Mesenchymal stem cell (in vitro differentiated cells and primary cell): ENCODE measurements around the gene DCTN1.

Experiments used
- DNase-seq: peaks from one replicate; pipeline ENCODE4 v3.0.0-alpha.2; 2013
- H2AFZ ChIP-seq: one replicate; pipeline ENCODE4 v1.6.1; 2013; ENCODE audit warnings: low read depth, mild to moderate bottlenecking, control low read depth, inconsistent platforms, low read length, moderate library complexity
- H2AK5ac ChIP-seq: 2 replicates; pipeline ENCODE4 v1.6.1; 2013; ENCODE audit warnings: low read length, moderate library complexity, mild to moderate bottlenecking, inconsistent platforms; ENCODE audit not compliant: severe bottlenecking
- H2BK120ac ChIP-seq: one replicate; pipeline ENCODE4 v1.6.1; 2013; ENCODE audit warnings: low read depth, mild to moderate bottlenecking, inconsistent platforms, low read length, moderate library complexity
- H2BK12ac ChIP-seq, 2 experiments: one replicate each; pipeline ENCODE4 v1.6.1; 2013; ENCODE audit warnings: inconsistent platforms in 2 of 2, low read length in 2 of 2, mild to moderate bottlenecking in 2 of 2, moderate library complexity in 2 of 2, control low read depth in 1 of 2
- H2BK15ac ChIP-seq: one replicate; pipeline ENCODE4 v1.6.1; 2013; ENCODE audit warnings: mild to moderate bottlenecking, low read depth, inconsistent platforms; ENCODE audit not compliant: poor library complexity, severe bottlenecking
- H2BK5ac ChIP-seq: 2 replicates; pipeline ENCODE4 v1.6.1; 2013; ENCODE audit warnings: low read depth, mild to moderate bottlenecking, low read length, control low read depth, inconsistent platforms; ENCODE audit not compliant: poor library complexity, severe bottlenecking
- H3K14ac ChIP-seq, 2 experiments: one replicate each; pipeline ENCODE4 v1.6.1; 2013; ENCODE audit warnings: inconsistent platforms in 2 of 2, low read length in 2 of 2, control low read depth in 1 of 2, mild to moderate bottlenecking in 1 of 2, moderate library complexity in 1 of 2
- H3K18ac ChIP-seq, 2 experiments: one replicate each; pipeline ENCODE4 v1.6.1; 2013; ENCODE audit warnings: inconsistent platforms in 2 of 2, low read length in 2 of 2, control low read depth in 1 of 2, low read depth in 1 of 2, mild to moderate bottlenecking in 1 of 2
- H3K23ac ChIP-seq, 2 experiments: one replicate each; pipeline ENCODE4 v1.6.1; 2013; ENCODE audit warnings: inconsistent platforms in 2 of 2, low read length in 2 of 2, mild to moderate bottlenecking in 2 of 2, moderate library complexity in 2 of 2, control low read depth in 1 of 2
- H3K27ac ChIP-seq: 2 replicates; pipeline ENCODE4 v1.5.1; 2013; ENCODE audit warnings: mild to moderate bottlenecking, moderate library complexity, low read length, control low read depth, inconsistent platforms; ENCODE audit not compliant: poor library complexity, severe bottlenecking
- H3K27me3 ChIP-seq, 2 experiments: 2 replicates each; pipeline versions ENCODE4 v1.6.1 to v1.7.0; 2013; ENCODE audit warnings: low read length in 2 of 2, mild to moderate bottlenecking in 2 of 2, moderate library complexity in 2 of 2, control low read depth in 1 of 2, inconsistent platforms in 1 of 2; ENCODE audit not compliant: control insufficient read depth in 1 of 2, insufficient read depth in 1 of 2
- H3K36me3 ChIP-seq, 2 experiments: 2 replicates each; pipeline versions ENCODE4 v1.6.1 to v1.7.0; 2013; ENCODE audit warnings: low read length in 2 of 2, control low read depth in 1 of 2, inconsistent platforms in 1 of 2, low read depth in 1 of 2, mild to moderate bottlenecking in 1 of 2; ENCODE audit not compliant: insufficient read depth in 2 of 2, control insufficient read depth in 1 of 2
- H3K4ac ChIP-seq, 2 experiments: one replicate each; pipeline ENCODE4 v1.6.1; 2013; ENCODE audit warnings: inconsistent platforms in 2 of 2, low read length in 2 of 2, mild to moderate bottlenecking in 2 of 2, moderate library complexity in 2 of 2, control low read depth in 1 of 2, low read depth in 1 of 2
- H3K4me1 ChIP-seq: 2 replicates; pipeline ENCODE4 v1.6.1; 2013; ENCODE audit warnings: low read depth, low read length, control low read depth; ENCODE audit not compliant: control insufficient read depth, insufficient read depth
- H3K4me2 ChIP-seq: 2 replicates; pipeline ENCODE4 v1.6.1; 2013; ENCODE audit warnings: low read length, mild to moderate bottlenecking, inconsistent platforms; ENCODE audit not compliant: poor library complexity, severe bottlenecking
- H3K4me3 ChIP-seq, 2 experiments: 2 replicates each; pipeline versions ENCODE4 v1.5.1 to v1.7.0; 2013; ENCODE audit warnings: low read length in 2 of 2, mild to moderate bottlenecking in 2 of 2, control low read depth in 1 of 2, low read depth in 1 of 2; ENCODE audit not compliant: insufficient read depth in 1 of 2
- H3K79me1 ChIP-seq: replicated peaks from 2 replicates; pipeline ENCODE4 v1.6.1; 2013; ENCODE audit warnings: mild to moderate bottlenecking, control low read depth, low read length, inconsistent platforms; ENCODE audit not compliant: poor library complexity, severe bottlenecking
- H3K9ac ChIP-seq: 2 replicates; pipeline ENCODE4 v1.7.0; 2013; ENCODE audit warnings: mild to moderate bottlenecking, low read length, moderate library complexity
- H3K9me3 ChIP-seq: 2 replicates; pipeline ENCODE4 v1.7.0; 2013; ENCODE audit warnings: mild to moderate bottlenecking, low read length; ENCODE audit not compliant: control insufficient read depth
- H4K8ac ChIP-seq: one replicate; pipeline ENCODE4 v1.6.1; 2013; ENCODE audit warnings: inconsistent platforms, mild to moderate bottlenecking, low read length, moderate library complexity
- H4K91ac ChIP-seq: one replicate; pipeline ENCODE4 v1.6.1; 2013; ENCODE audit warnings: mild to moderate bottlenecking, low read length, inconsistent platforms
- WGBS: methylation state at CpG from one replicate; pipeline ENCODE4 v1.1.7; 2013; ENCODE audit warnings: mixed read lengths; 5-methylcytosine and 5-hydroxymethylcytosine counted together

The DCTN1 gene

DNA sequence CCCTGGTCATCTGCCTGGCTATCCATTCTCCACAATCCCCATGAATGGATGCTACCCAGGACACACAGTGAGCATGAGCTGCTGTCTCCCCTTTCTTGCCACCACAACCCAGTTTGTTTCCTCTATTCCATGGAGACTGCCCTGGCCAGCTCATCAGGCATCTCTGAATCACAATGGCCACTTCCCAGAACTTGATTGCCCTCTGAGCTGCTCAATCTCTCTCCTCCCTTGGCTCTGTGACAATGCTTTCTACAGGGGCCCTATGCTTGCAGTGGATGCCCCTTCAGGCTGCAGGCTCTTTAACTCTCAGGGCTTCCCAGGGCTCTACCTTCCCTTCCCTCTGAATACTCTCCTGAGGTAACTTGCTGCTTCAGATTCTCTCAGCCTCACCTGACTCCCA, 22.5 kb downstream of the DCTN1 start:
- H3K4me3 ChIP-seq, result peak overlapping the region in 1 of 2 experiments; percentile 35
- peaks cover 1% of the 10 kb centered on the region for H3K79me1 ChIP-seq
- H2BK120ac ChIP-seq, result no peak overlapping the region
- H3K14ac ChIP-seq, result no peak overlapping the region
- no peak overlapping the region for H3K4me2 ChIP-seq
- no peaks in the 10 kb centered on the region for H3K9me3 ChIP-seq
- H3K4ac ChIP-seq, result no peak overlapping the region
- H2BK5ac ChIP-seq, result no peak overlapping the region
- H3K27me3 ChIP-seq, result no peaks in the 10 kb centered on the region
- H3K4me1 ChIP-seq, result peaks cover 5% of the 10 kb centered on the region
- no peak overlapping the region for H4K91ac ChIP-seq
- no peak overlapping the region for H4K8ac ChIP-seq
- no peak overlapping the region for H2BK12ac ChIP-seq
- H3K27ac ChIP-seq, result no peak overlapping the region
- DNase-seq, result no peak
- H3K36me3 ChIP-seq, result peaks cover 47 to 85% of the 10 kb centered on the region in 2 experiments
- peak overlapping the region; percentile 4 for H3K9ac ChIP-seq
- no peak overlapping the region for H3K18ac ChIP-seq
- H2BK15ac ChIP-seq, result no peak overlapping the region
- no peak overlapping the region for H2AK5ac ChIP-seq
- H2AFZ ChIP-seq, result no peak overlapping the region
- H3K23ac ChIP-seq, result no peak overlapping the region

DNA sequence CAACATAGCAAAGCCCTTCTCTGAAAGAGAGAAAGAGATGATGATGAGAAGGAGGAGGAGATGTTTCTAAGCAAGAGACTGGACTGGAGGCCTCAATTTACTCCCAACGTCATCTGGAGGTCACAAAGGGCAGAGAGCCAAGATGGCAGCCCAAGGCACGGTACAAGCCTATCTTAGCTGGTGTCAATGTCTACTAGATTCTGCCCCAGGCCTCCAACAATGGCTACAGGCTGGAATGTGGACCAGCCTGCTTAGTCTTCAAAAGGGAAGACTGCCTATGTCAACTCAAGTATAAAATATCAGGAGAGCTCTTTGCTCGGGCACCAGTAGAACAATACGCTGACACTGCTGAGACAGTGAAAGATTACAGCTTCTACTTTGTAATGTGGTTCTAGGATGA, 30.2 kb downstream of the DCTN1 start:
- 98% methylated on average over 4 of the region's 4 CpGs for WGBS
- H2AFZ ChIP-seq, result no peak overlapping the region
- no peak overlapping the region for H2BK12ac ChIP-seq

DNA sequence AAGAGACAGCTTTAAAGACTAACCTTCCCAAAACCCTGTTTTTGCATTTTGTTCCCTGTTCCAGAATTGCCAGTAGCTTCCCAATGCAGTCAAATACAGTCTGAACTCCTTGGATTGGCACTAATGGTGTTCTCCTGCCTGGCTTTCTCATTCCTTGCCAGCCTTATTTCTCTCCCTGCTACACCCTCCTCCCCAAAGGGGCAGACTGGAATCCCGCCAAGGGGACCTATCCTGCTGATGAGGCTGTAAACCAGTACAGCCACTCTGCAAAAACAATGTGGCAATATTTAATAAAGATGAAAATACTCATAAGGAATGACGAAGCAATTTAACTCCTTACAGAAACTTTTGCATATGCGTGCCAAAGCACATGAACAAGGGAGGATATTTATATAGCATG, 32.4 kb downstream of the DCTN1 start:
- Histone ChIP-seq H3K4me2 (no peak overlapping the region), H2BK12ac (no peak overlapping the region), H3K4me1 (no peaks in the 10 kb centered on the region), H3K14ac (no peak overlapping the region), H3K4me3 (no peak overlapping the region), H4K91ac (no peak overlapping the region), H2BK5ac (no peak overlapping the region), H2BK15ac (no peak overlapping the region), H4K8ac (no peak overlapping the region), H3K27ac (no peak overlapping the region), H2AK5ac (no peak overlapping the region), H3K36me3 (no peaks in the 10 kb centered on the region), H3K9me3 (no peaks in the 10 kb centered on the region), H3K18ac (no peak overlapping the region), H2AFZ (no peak overlapping the region), H3K9ac (no peak overlapping the region), H3K4ac (no peak overlapping the region), H3K23ac (no peak overlapping the region), H3K79me1 (no peaks in the 10 kb centered on the region), H2BK120ac (no peak overlapping the region), H3K27me3 (peaks cover 0 to 19% of the 10 kb centered on the region in 2 experiments)
- no peak for DNase-seq
- no CpG with 5 or more reads among the region's 3 CpGs for WGBS

More for the DNA sequence above, 30.2 kb downstream of the DCTN1 start:
- no peak overlapping the region for H2BK15ac ChIP-seq
- no peak for DNase-seq
- H3K4ac ChIP-seq, result no peak overlapping the region
- no peaks in the 10 kb centered on the region for H3K79me1 ChIP-seq
- H3K14ac ChIP-seq, result no peak overlapping the region
- no peak overlapping the region for H3K4me2 ChIP-seq
- H2BK120ac ChIP-seq, result no peak overlapping the region
- H3K9me3 ChIP-seq, result no peaks in the 10 kb centered on the region
- no peak overlapping the region for H3K9ac ChIP-seq
- no peak overlapping the region for H3K4me3 ChIP-seq
- no peak overlapping the region for H4K8ac ChIP-seq
- no peak overlapping the region for H4K91ac ChIP-seq
- peaks cover 0 to 15% of the 10 kb centered on the region in 2 experiments for H3K36me3 ChIP-seq
- no peak overlapping the region for H2AK5ac ChIP-seq
- no peak overlapping the region for H2BK5ac ChIP-seq
- no peak overlapping the region for H3K23ac ChIP-seq
- no peaks in the 10 kb centered on the region for H3K4me1 ChIP-seq
- H3K27me3 ChIP-seq, result peaks cover 0 to 3% of the 10 kb centered on the region in 2 experiments
- no peak overlapping the region for H3K27ac ChIP-seq
- H3K18ac ChIP-seq, result no peak overlapping the region

DNA sequence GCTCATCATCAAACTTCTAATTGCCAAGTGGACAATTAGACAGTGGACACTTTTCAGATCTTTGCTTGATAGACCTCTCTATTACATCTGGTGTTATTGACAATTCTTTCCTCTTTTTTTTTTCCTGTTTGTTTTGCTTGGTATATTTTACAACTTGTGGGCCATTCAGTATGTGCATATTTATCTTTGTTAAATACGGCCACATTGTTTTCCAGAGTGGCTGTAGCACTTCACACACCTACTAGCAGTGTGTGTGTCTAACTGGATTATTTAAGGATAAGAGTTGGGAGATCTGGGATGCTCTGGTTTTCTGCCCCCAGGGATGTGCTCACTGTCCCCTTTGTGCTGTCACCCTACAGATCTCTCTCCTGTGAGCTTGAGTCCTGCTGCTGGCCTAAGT, 32.8 kb downstream of the DCTN1 start:
- no peak overlapping the region for H4K8ac ChIP-seq
- no peak overlapping the region for H2BK5ac ChIP-seq
- H4K91ac ChIP-seq, result no peak overlapping the region
- no peaks in the 10 kb centered on the region for H3K36me3 ChIP-seq
- H3K4me2 ChIP-seq, result no peak overlapping the region
- no peak overlapping the region for H3K9ac ChIP-seq
- no peak overlapping the region for H3K27ac ChIP-seq
- H2AFZ ChIP-seq, result no peak overlapping the region
- H3K4me1 ChIP-seq, result no peaks in the 10 kb centered on the region
- no CpG with 5 or more reads among the region's 1 CpG for WGBS
- H3K79me1 ChIP-seq, result no peaks in the 10 kb centered on the region
- H3K18ac ChIP-seq, result no peak overlapping the region
- H3K14ac ChIP-seq, result no peak overlapping the region
- no peak overlapping the region for H3K4ac ChIP-seq
- peaks cover 0 to 24% of the 10 kb centered on the region in 2 experiments for H3K27me3 ChIP-seq
- no peak overlapping the region for H2BK12ac ChIP-seq
- no peaks in the 10 kb centered on the region for H3K9me3 ChIP-seq
- no peak overlapping the region for H2AK5ac ChIP-seq
- H2BK15ac ChIP-seq, result no peak overlapping the region
- H3K23ac ChIP-seq, result no peak overlapping the region
- no peak overlapping the region for H3K4me3 ChIP-seq
- DNase-seq, result no peak
- H2BK120ac ChIP-seq, result no peak overlapping the region
